Measurements from ENCODE around the gene CAMKV.

GRCh38 chr3:49876567-49876966 lies 6.9 kb upstream of the CAMKV start:
- TF ChIP-seq CTCF (IDR thresholded peaks at IDR 0.05) (no peak), ELF4 (CRISPR knock-in tag; IDR thresholded peaks at IDR 0.05; ENCODE audit: low read depth) (no peak), E2F1 (CRISPR knock-in tag; IDR thresholded peaks at IDR 0.05) (no peak), CBFB (CRISPR knock-in tag; IDR thresholded peaks at IDR 0.05; ENCODE audit: low read depth) (no peak)
